Endothelial cell (in vitro differentiated cells): ENCODE measurements around the gene PAH. TPM values are rescaled to one million over a fixed set of nuclear protein-coding genes. Genes with fewer than 3 reads are reported as not detected.

Experiments used
- DNase-seq: peaks from one replicate; pipeline ENCODE4 v3.0.0; 2021; ENCODE audit warnings: low spot score
- H3K27ac Mint-ChIP-seq: one replicate; pipeline ENCODE4 v1.8.0; 2021; ENCODE audit warnings: mixed read lengths, inconsistent platforms; ENCODE audit not compliant: unreplicated experiment
- H3K27me3 Mint-ChIP-seq: one replicate; pipeline ENCODE4 v1.8.0; 2021; ENCODE audit warnings: mild to moderate bottlenecking, moderate library complexity, mixed read lengths, inconsistent platforms; ENCODE audit not compliant: unreplicated experiment
- H3K36me3 Mint-ChIP-seq: one replicate; pipeline ENCODE4 v1.8.0; 2021; ENCODE audit warnings: mild to moderate bottlenecking, low read depth, mixed read lengths, inconsistent platforms; ENCODE audit not compliant: unreplicated experiment
- H3K4me1 Mint-ChIP-seq: one replicate; pipeline ENCODE4 v1.8.0; 2021; ENCODE audit warnings: mild to moderate bottlenecking, mixed read lengths, inconsistent platforms; ENCODE audit not compliant: unreplicated experiment
- H3K4me3 Mint-ChIP-seq: one replicate; pipeline ENCODE4 v1.8.0; 2021; ENCODE audit warnings: mild to moderate bottlenecking, mixed read lengths, inconsistent platforms; ENCODE audit not compliant: unreplicated experiment
- H3K9me3 Mint-ChIP-seq: one replicate; pipeline ENCODE4 v1.8.0; 2021; ENCODE audit warnings: mixed read lengths, inconsistent platforms; ENCODE audit not compliant: unreplicated experiment
- total RNA-seq: library from RNA; stranded (reverse); fragmentation: NEBNext Ultra II Directional; extraction: Animal tissue kit (Norgen Biotek cat#: 25700); gene quantifications from one replicate; pipeline ENCODE4 v1.2.1, GENCODE V29; 2021; ENCODE audit not compliant: unreplicated experiment
- TF ChIP-seq, protein P1 (sequence below): fragments of 200-600 bp; sonication (generic); IDR thresholded peaks from one replicate; pipeline ENCODE4 v1.5.0; 2021; ENCODE audit warnings: antibody characterized with exemption; ENCODE audit not compliant: unreplicated experiment

PAH gene
- total RNA-seq, 1 donor from 2014 or later: not detected

DNA sequence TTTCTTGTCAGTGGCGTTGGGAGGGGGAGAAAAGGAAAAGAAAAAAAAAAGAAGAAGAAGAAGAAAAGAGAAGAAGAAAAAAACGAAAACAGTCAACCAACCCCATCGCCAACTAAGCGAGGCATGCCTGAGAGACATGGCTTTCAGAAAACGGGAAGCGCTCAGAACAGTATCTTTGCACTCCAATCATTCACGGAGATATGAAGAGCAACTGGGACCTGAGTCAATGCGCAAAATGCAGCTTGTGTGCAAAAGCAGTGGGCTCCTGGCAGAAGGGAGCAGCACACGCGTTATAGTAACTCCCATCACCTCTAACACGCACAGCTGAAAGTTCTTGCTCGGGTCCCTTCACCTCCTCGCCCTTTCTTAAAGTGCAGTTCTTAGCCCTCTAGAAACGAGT is 42.3 kb upstream of the PAH start:
- H3K4me3 Mint-ChIP-seq: peak overlapping the region; percentile 52
- no peak for DNase-seq
- TF ChIP-seq, protein P1, sequence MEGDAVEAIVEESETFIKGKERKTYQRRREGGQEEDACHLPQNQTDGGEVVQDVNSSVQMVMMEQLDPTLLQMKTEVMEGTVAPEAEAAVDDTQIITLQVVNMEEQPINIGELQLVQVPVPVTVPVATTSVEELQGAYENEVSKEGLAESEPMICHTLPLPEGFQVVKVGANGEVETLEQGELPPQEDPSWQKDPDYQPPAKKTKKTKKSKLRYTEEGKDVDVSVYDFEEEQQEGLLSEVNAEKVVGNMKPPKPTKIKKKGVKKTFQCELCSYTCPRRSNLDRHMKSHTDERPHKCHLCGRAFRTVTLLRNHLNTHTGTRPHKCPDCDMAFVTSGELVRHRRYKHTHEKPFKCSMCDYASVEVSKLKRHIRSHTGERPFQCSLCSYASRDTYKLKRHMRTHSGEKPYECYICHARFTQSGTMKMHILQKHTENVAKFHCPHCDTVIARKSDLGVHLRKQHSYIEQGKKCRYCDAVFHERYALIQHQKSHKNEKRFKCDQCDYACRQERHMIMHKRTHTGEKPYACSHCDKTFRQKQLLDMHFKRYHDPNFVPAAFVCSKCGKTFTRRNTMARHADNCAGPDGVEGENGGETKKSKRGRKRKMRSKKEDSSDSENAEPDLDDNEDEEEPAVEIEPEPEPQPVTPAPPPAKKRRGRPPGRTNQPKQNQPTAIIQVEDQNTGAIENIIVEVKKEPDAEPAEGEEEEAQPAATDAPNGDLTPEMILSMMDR: no peak
- peaks cover 20% of the 10 kb centered on the region for H3K36me3 Mint-ChIP-seq
- peaks cover 14% of the 10 kb centered on the region for H3K9me3 Mint-ChIP-seq
- H3K27me3 Mint-ChIP-seq: peaks cover 58% of the 10 kb centered on the region
- peaks cover 21% of the 10 kb centered on the region for H3K4me1 Mint-ChIP-seq
- no peak overlapping the region for H3K27ac Mint-ChIP-seq

DNA sequence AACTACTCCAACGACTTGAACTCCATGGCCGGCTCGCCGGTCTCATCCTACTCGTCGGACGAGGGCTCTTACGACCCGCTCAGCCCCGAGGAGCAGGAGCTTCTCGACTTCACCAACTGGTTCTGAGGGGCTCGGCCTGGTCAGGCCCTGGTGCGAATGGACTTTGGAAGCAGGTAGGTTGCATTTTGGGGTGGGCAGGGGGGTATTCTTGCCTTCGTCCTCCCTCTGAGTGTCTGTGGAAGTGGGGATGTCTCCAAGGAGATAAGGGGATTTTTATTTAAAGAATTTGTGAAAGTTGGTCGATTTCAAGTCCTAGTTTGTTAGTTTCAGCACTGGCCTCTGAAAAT is 41.8 kb upstream of the PAH start:
- Mint-ChIP-seq H3K27ac (no peak overlapping the region), H3K4me1 (peaks cover 19% of the 10 kb centered on the region), H3K4me3 (peak overlapping the region; percentile 52), H3K9me3 (peaks cover 8% of the 10 kb centered on the region), H3K36me3 (peaks cover 18% of the 10 kb centered on the region), H3K27me3 (peaks cover 56% of the 10 kb centered on the region)
- DNase-seq: no peak
- TF ChIP-seq, protein P1: no peak

DNA sequence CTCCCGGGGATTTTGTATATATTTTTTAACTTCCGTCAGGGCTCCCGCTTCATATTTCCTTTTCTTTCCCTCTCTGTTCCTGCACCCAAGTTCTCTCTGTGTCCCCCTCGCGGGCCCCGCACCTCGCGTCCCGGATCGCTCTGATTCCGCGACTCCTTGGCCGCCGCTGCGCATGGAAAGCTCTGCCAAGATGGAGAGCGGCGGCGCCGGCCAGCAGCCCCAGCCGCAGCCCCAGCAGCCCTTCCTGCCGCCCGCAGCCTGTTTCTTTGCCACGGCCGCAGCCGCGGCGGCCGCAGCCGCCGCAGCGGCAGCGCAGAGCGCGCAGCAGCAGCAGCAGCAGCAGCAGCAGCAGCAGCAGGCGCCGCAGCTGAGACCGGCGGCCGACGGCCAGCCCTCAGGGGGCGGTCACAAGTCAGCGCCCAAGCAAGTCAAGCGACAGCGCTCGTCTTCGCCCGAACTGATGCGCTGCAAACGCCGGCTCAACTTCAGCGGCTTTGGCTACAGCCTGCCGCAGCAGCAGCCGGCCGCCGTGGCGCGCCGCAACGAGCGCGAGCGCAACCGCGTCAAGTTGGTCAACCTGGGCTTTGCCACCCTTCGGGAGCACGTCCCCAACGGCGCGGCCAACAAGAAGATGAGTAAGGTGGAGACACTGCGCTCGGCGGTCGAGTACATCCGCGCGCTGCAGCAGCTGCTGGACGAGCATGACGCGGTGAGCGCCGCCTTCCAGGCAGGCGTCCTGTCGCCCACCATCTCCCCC is 41.2 kb upstream of the PAH start:
- Mint-ChIP-seq H3K27me3 (peaks cover 55% of the 10 kb centered on the region), H3K27ac (no peak overlapping the region), H3K36me3 (peaks cover 12% of the 10 kb centered on the region), H3K4me3 (peak overlapping the region; percentile 83), H3K4me1 (peaks cover 19% of the 10 kb centered on the region), H3K9me3 (peaks cover 3% of the 10 kb centered on the region)
- TF ChIP-seq, protein P1: no peak
- peak; percentile 55 for DNase-seq

DNA sequence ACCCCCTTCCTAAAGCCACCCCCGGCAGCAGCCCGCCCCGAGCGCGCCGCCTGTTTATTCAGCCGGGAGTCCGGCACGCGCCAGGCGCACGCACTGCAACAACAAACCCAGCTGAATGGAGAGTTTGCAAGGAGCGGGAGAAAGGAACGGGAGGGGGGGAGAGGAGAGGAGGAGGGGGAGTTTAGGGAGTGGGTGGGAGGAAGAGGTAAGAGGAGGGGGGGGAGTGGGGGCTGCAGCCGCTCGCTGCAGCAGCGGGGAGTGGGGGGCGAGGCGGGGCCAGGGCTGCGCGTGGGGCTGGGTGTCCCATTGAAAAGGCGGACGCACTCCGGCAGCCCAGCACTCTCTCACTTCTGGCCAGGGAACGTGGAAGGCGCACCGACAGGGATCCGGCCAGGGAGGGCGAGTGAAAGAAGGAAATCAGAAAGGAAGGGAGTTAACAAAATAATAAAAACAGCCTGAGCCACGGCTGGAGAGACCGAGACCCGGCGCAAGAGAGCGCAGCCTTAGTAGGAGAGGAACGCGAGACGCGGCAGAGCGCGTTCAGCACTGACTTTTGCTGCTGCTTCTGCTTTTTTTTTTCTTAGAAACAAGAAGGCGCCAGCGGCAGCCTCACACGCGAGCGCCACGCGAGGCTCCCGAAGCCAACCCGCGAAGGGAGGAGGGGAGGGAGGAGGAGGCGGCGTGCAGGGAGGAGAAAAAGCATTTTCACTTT is 40.5 kb upstream of the PAH start, which contains the start of gene ASCL1:
Gene ASCL1, plus strand, starts transcription at position 336 of the 712 bp plus-strand sequence. CDS start 571 bp downstream, outside the sequence.
- peak; percentile 44 for DNase-seq
- no peaks in the 10 kb centered on the region for H3K9me3 Mint-ChIP-seq
- no peak within 1 kb of the TSS for H3K27ac Mint-ChIP-seq
- peaks cover 53% of the 10 kb centered on the region for H3K27me3 Mint-ChIP-seq
- H3K4me1 Mint-ChIP-seq: peaks cover 19% of the 10 kb centered on the region
- peaks cover 8% of the 10 kb centered on the region for H3K36me3 Mint-ChIP-seq
- TF ChIP-seq, protein P1: no peak
- peak within 1 kb of the TSS; percentile 86 for H3K4me3 Mint-ChIP-seq
